COR-L47 (cell line): ENCODE results near the gene SETBP1.
A peak's percentile ranks its signal among the peaks of the same experiment; 100 is the strongest.

Experiments used
- DNase-seq: peaks from one replicate; lab custom pipeline; 2025; lab: John Stamatoyannopoulos, UW

SETBP1 gene

GRCh38 chr18:44680273-44681075, at the start of gene SETBP1:
TSS of gene SETBP1 (plus strand) at chr18:44680888. CDS start at chr18:44701347, 20,459 bp downstream.
- peak; percentile 96 for DNase-seq

DNA sequence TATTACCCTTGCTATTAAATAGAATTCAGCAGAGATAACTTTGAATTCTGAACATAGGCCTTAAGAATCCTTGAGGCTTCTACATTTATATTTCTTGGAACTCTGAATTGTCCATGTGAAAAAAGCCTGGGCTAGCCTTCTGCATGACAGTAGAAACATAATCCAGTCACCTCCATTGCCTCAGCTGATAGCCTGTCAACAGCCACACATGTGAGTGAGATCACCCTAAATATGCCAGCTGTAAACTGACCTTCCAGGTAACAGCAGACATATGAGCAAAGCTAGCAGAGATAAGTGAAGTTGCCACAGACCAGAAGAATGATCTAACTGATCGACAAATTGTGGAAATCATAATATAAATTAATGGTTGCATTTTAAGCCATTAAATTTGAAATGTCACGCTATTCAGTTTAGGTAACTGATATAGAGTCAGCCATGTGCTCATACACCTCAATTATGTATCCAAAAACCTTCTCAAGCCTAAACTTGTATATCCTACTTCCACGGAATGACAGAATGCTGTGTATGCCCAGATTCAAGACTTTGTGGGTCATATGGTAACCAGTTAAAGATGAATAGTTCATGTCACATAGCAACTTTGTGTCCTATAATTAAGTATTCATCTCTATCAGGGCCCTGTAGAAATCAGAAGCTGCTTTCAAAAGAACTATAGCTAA, 48.1 kb upstream of the SETBP1 start:
- no peak for DNase-seq

- DNase-seq = no peak
Measured at GRCh38 chr18:44635546-44635945, 45.1 kb upstream of the SETBP1 start.

GRCh38 chr18:44636241-44636640, 44.4 kb upstream of the SETBP1 start:
- no peak for DNase-seq

DNA sequence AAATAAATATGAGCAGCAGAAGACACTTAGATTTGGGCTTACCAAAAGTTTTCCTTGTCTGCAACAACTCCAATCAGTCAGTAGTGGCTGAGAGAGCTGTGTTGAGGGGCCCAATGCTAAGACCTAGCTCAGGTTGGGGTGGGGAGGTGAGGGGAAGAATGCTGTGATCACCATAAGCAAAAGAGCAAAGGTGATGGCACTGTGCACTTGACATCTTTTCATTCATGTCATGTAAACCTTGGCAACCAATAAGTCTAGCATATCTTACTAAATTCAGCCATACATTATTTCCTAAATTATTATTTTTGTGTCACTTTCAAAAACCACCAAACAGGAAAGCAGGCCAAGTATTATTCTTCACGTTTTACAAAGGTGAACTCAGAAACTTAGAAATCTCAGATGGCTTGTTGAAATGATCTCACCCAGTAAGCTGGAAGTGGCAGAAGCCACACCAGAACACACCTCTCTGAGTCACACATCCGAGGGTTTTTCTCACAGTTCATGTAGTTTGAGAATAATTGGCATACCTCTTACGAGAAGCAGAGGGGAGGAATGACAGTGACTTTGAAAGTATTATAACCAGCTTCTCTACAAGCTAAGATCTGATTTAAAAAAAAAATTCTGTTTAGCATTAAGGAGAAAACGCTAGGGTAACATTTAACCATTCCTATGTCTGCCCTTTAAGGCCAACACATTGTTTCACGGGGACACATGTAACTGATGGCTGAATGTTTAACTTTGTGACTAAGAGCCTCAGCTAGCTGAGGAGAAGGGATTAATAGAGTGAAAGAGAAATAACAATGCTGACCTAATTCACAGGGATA, 43.3 kb upstream of the SETBP1 start:
- no peak for DNase-seq

DNA sequence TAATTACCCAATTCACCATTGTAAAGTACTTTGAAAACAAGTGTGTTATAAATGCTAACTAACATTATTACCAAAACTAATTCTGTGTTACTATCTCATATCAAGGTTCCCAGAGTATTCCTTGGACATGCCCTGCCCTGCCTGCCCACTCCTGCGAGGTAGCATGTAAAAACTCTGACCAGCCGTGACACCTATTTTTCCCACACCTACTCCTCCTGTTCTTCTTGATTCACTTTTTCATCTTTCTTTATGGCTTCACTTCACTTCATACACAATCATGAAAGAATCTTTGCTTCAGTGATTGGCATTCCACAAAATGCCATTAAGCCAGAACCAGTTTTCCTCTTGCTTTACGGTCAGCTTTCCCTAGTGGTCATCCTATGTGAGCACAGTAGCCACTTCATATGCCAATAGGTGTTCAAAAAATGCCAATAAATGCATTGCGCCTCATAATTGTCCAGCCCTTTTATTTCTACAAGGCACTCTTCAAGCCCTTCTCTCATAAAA, 42.6 kb upstream of the SETBP1 start:
- DNase-seq = no peak

- DNase-seq = no peak
Measured at GRCh38 chr18:44638811-44639210, 41.9 kb upstream of the SETBP1 start.

DNA sequence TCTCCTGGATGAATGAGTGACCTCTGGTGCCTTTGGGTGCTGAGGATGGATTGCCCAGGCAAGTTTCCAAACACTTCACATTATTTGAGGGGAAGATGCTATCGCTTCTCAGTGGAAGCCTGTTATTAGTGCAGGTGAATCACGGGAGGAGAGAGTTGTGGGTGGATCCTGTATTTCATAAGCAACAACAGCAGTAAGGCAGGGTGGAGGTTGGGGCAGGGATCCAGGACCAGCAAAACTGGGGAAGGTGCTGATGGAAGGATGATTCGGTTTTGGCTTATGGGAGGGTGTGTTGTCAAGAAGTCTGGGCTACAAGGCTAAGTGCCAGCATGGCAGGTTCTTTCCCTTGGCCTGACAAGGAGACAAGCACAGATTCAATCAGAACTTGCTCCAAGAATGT, 37.7 kb upstream of the SETBP1 start:
- DNase-seq = no peak

- no peak for DNase-seq
Measured at GRCh38 chr18:44651478-44651877, 29.2 kb upstream of the SETBP1 start.

- no peak for DNase-seq
Measured at GRCh38 chr18:44651918-44652572, 28.6 kb upstream of the SETBP1 start.

DNA sequence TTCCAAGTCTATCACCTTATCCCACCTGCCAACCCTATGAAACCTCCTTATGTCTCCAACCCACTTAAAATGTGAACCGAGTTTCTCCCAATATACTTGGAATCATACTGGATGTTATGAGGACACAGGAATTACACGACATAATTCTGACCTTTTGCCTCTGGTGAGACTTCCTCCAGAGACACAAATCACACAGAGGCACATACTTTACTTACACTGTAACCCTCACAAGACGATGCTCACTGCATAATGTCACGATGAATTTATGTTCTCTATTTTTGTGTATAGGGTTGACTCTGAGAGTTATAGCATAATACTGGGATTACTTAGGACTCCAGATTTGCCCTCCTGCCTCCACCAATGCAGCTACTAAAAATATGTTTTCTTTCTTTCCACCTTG, 28.0 kb upstream of the SETBP1 start:
- no peak for DNase-seq

- DNase-seq = no peak
Measured at GRCh38 chr18:44654573-44654972, 26.1 kb upstream of the SETBP1 start.

DNA sequence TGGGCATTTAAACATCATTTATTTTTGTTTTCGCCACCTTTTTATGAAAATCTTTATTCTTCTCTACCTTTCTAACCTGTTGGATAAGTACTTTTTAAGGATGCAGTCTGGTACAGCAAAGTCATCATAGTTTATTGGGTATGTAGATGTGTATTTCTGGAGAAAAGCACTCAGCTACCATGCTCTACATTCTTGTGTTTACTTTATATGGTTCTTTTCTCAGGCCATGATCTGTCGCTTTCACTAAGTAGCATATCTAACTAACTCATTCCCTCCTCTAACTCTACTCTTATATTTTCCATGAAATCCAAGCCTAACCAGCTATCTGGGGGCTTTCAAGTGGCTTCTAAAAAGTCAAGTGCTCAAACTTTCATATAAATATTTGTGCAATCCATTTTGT, 25.3 kb upstream of the SETBP1 start:
- DNase-seq = no peak

- DNase-seq = no peak
Measured at GRCh38 chr18:44659771-44660170, 20.9 kb upstream of the SETBP1 start.

DNA sequence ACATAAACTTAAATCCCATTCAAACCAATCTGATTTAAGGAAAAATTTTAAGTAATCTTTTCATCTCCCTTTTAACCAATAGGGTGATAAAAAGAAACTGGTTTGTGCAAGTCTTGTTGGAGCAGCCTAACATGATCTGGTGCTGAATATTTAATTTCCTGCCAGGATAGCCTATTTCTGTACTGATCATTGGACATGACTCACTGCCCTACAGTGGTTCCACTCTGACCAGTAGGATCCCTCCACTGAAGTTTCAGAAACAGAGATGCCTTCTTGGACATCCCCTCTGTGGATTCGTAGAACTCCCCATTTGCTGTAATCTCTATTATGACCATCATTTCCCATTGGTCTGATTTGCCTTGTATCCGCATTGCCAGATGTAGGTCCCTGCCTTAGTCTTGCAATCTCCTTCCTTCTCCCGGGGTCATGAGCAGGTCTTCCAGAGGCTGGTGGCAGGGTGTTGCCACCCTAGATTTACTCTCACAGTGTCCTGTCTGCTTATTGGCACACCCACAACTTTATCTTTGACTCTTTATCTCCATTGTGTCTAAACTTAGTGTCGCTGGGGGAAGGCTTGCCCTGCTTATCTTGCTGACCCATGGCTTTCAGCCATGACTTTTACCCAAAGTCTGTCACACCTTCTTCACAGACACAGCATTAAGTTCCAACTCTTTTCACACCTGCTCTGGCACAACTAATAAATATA, 12.3 kb upstream of the SETBP1 start:
- DNase-seq = no peak

DNA sequence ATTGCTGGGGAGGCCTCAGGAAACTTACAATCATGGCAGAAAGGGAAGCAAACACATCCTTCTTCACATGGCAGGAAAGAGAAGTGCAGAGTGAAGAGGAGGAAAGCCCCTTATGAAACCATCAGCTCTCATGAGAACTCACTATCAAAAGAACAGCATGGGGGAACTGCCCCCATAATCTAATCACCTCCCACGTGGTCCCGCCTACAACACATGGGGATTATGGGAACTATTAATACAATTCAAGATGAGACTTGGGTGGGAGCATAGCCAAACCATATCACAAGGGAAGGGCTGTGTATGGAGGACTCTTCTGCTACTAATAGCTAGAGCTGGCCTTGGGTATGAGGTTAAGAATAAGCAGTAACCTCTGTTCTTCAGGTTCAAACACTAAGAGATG, 8.8 kb upstream of the SETBP1 start:
- DNase-seq = no peak

DNA sequence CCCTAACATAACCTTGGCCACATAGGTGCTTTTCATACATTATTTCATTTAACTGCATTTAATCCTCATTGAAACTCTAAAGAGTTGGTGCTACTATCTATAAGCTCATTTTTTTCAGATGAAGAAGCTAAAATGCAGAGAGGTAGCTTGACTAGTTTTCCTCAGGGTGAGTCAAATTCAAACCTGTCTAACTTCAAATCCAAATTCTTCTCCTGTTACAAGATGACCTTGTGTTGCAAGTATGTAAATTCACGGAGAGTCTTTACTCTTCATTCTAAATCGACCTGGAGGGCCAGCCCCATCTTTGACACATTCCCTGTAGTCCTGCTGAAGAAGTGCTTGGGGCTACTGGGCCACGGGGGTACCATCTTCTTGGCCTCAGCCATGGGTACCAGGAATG, 8.2 kb upstream of the SETBP1 start:
- no peak for DNase-seq

GRCh38 chr18:44673256-44673880, 7.3 kb upstream of the SETBP1 start:
- no peak for DNase-seq

GRCh38 chr18:44677933-44678332, 2.8 kb upstream of the SETBP1 start:
- no peak for DNase-seq

- DNase-seq = no peak
Measured at GRCh38 chr18:44678725-44679055, 2.0 kb upstream of the SETBP1 start.
